Effector memory CD8-positive, alpha-beta T cell (primary cell): ENCODE results near the gene MYO1E.

Experiments
- ATAC-seq: fragments of 150-1000 bp; cut with Tn5 transposase; replicated peaks from 2 replicates; pipeline ENCODE4 v1.10.0; 2021; ENCODE audit warnings: mild to moderate bottlenecking, moderate library complexity
- DNase-seq, 3 experiments: peaks; one replicate each; pipeline ENCODE4 v3.0.0; 2021
- H3K27ac Mint-ChIP-seq, 2 donors: one replicate each; pipeline ENCODE4 v1.8.0; 2022; ENCODE audit warnings: mild to moderate bottlenecking in 2 of 2, mixed read lengths in 2 of 2, moderate library complexity in 2 of 2
- H3K27me3 Mint-ChIP-seq, 2 donors: one replicate each; pipeline ENCODE4 v1.8.0; 2022; ENCODE audit warnings: mixed read lengths in 2 of 2
- H3K36me3 Mint-ChIP-seq: one replicate; pipeline ENCODE4 v1.8.0; 2022; ENCODE audit warnings: mild to moderate bottlenecking, moderate library complexity, mixed read lengths; ENCODE audit not compliant: insufficient read depth
- H3K4me1 Mint-ChIP-seq, 2 donors: one replicate each; pipeline ENCODE4 v1.8.0; 2022; ENCODE audit warnings: low read depth in 2 of 2, mixed read lengths in 2 of 2
- H3K4me3 Mint-ChIP-seq, 2 donors: one replicate each; pipeline ENCODE4 v1.8.0; 2022; ENCODE audit warnings: mild to moderate bottlenecking in 2 of 2, mixed read lengths in 2 of 2, moderate library complexity in 2 of 2
- H3K9me3 Mint-ChIP-seq, 2 donors: one replicate each; pipeline ENCODE4 v1.8.0; 2022; ENCODE audit warnings: mixed read lengths in 2 of 2

Gene MYO1E

GRCh38 chr15:59116141-59116540 is 256.5 kb downstream of the MYO1E start:
- Mint-ChIP-seq H3K4me3 (no peak overlapping the region), H3K36me3 (no peaks in the 10 kb centered on the region)

GRCh38 chr15:59115047-59115446 is 257.6 kb downstream of the MYO1E start:
- no peaks in the 10 kb centered on the region for H3K4me1 Mint-ChIP-seq
- H3K36me3 Mint-ChIP-seq, result no peaks in the 10 kb centered on the region
- H3K4me3 Mint-ChIP-seq, result no peak overlapping the region
- ATAC-seq (no peak), DNase-seq (no peak)
- H3K9me3 Mint-ChIP-seq, result no peaks in the 10 kb centered on the region
- no peak overlapping the region for H3K27ac Mint-ChIP-seq
- H3K27me3 Mint-ChIP-seq, result no peaks in the 10 kb centered on the region

More at GRCh38 chr15:59116141-59116540, 256.5 kb downstream of the MYO1E start:
- H3K27me3 Mint-ChIP-seq, result no peaks in the 10 kb centered on the region
- no peaks in the 10 kb centered on the region for H3K4me1 Mint-ChIP-seq
- DNase-seq (no peak), ATAC-seq (no peak)
- no peaks in the 10 kb centered on the region for H3K9me3 Mint-ChIP-seq
- H3K27ac Mint-ChIP-seq, result no peak overlapping the region

GRCh38 chr15:59111251-59111650 is 261.4 kb downstream of the MYO1E start:
- Mint-ChIP-seq H3K36me3 (no peaks in the 10 kb centered on the region), H3K27ac (no peak overlapping the region)

GRCh38 chr15:59105854-59106253 is 266.8 kb downstream of the MYO1E start:
- no peak overlapping the region for H3K27ac Mint-ChIP-seq
- H3K36me3 Mint-ChIP-seq, result peaks cover 14% of the 10 kb centered on the region
- no peak for DNase-seq
- H3K9me3 Mint-ChIP-seq, result no peaks in the 10 kb centered on the region
- no peaks in the 10 kb centered on the region for H3K27me3 Mint-ChIP-seq
- peaks cover 7 to 12% of the 10 kb centered on the region in 2 donors for H3K4me1 Mint-ChIP-seq
- H3K4me3 Mint-ChIP-seq, result peak overlapping the region; percentile 98
- no peak for ATAC-seq

More at GRCh38 chr15:59111251-59111650, 261.4 kb downstream of the MYO1E start:
- Mint-ChIP-seq H3K4me1 (no peaks in the 10 kb centered on the region), H3K27me3 (no peaks in the 10 kb centered on the region), H3K4me3 (no peak overlapping the region), H3K9me3 (no peaks in the 10 kb centered on the region)
- ATAC-seq (no peak), DNase-seq (no peak)

- Mint-ChIP-seq H3K4me1 (peaks cover 7 to 12% of the 10 kb centered on the region in 2 donors), H3K36me3 (peaks cover 14% of the 10 kb centered on the region), H3K27me3 (no peaks in the 10 kb centered on the region), H3K9me3 (no peaks in the 10 kb centered on the region), H3K4me3 (peak within 1 kb of the TSS; percentile 98), H3K27ac (peak within 1 kb of the TSS; percentile 99 to 100)
- peak; percentile 77 to 82 (median 78) for DNase-seq
- ATAC-seq, result peak; percentile 100
These were observed 267.5 kb downstream of the MYO1E start, which contains the start of gene CCNB2 for GRCh38 chr15:59104912-59105732. Gene CCNB2 (plus strand): TSS chr15:59105146. CDS start chr15:59105269, 123 bp downstream.

- no peaks in the 10 kb centered on the region for H3K27me3 Mint-ChIP-seq
- H3K27ac Mint-ChIP-seq, result peak overlapping the region; percentile 99 to 100
- DNase-seq (no peak), ATAC-seq (no peak)
- H3K4me3 Mint-ChIP-seq, result peak overlapping the region; percentile 98
- H3K9me3 Mint-ChIP-seq, result no peaks in the 10 kb centered on the region
- peaks cover 7 to 12% of the 10 kb centered on the region in 2 donors for H3K4me1 Mint-ChIP-seq
- peaks cover 14% of the 10 kb centered on the region for H3K36me3 Mint-ChIP-seq
These were observed 268.1 kb downstream of the MYO1E start for GRCh38 chr15:59104602-59104911.

- Mint-ChIP-seq H3K36me3 (peaks cover 19% of the 10 kb centered on the region), H3K27ac (no peak overlapping the region), H3K9me3 (no peaks in the 10 kb centered on the region), H3K4me1 (peaks cover 1 to 2% of the 10 kb centered on the region in 2 donors), H3K4me3 (no peak overlapping the region), H3K27me3 (no peaks in the 10 kb centered on the region)
- ATAC-seq (no peak), DNase-seq (no peak)
These were observed 273.4 kb downstream of the MYO1E start for GRCh38 chr15:59099162-59099685.

GRCh38 chr15:59096429-59096828 is 276.2 kb downstream of the MYO1E start:
- H3K27ac Mint-ChIP-seq, result no peak overlapping the region
- ATAC-seq (no peak), DNase-seq (no peak)
- H3K36me3 Mint-ChIP-seq, result peaks cover 43% of the 10 kb centered on the region
- H3K27me3 Mint-ChIP-seq, result no peaks in the 10 kb centered on the region
- no peaks in the 10 kb centered on the region for H3K4me1 Mint-ChIP-seq
- H3K4me3 Mint-ChIP-seq, result no peak overlapping the region
- H3K9me3 Mint-ChIP-seq, result no peaks in the 10 kb centered on the region

GRCh38 chr15:59094077-59094476 is 278.6 kb downstream of the MYO1E start:
- H3K36me3 Mint-ChIP-seq, result peaks cover 61% of the 10 kb centered on the region

GRCh38 chr15:59087731-59088130 is 284.9 kb downstream of the MYO1E start:
- DNase-seq, result no peak
- peak overlapping the region in 1 of 2 donors; percentile 7 for H3K27ac Mint-ChIP-seq

More at GRCh38 chr15:59094077-59094476, 278.6 kb downstream of the MYO1E start:
- Mint-ChIP-seq H3K4me3 (no peak overlapping the region), H3K4me1 (no peaks in the 10 kb centered on the region), H3K27ac (no peak overlapping the region), H3K9me3 (no peaks in the 10 kb centered on the region), H3K27me3 (no peaks in the 10 kb centered on the region)
- ATAC-seq (no peak), DNase-seq (no peak)

More at GRCh38 chr15:59087731-59088130, 284.9 kb downstream of the MYO1E start:
- H3K27me3 Mint-ChIP-seq, result no peaks in the 10 kb centered on the region
- H3K36me3 Mint-ChIP-seq, result peaks cover 47% of the 10 kb centered on the region
- no peak for ATAC-seq
- no peaks in the 10 kb centered on the region for H3K9me3 Mint-ChIP-seq
- H3K4me3 Mint-ChIP-seq, result no peak overlapping the region
- H3K4me1 Mint-ChIP-seq, result peaks cover 0 to 2% of the 10 kb centered on the region in 2 donors
